Activated CD4-positive, alpha-beta T cell treated with anti-CD3 and anti-CD28 coated beads, Interleukin-2, amount 50 U/mL, for 24 hours (primary cell): ENCODE results near the gene CDK16.
A peak's percentile ranks its signal among the peaks of the same experiment; 100 is the strongest.

Source experiments
- DNase-seq, 2 donors: peaks; one replicate each; pipeline ENCODE4 v3.0.0-alpha.2; 2020; ENCODE audit warnings: low read depth in 1 of 2, low spot score in 1 of 2

CDK16 gene

DNA sequence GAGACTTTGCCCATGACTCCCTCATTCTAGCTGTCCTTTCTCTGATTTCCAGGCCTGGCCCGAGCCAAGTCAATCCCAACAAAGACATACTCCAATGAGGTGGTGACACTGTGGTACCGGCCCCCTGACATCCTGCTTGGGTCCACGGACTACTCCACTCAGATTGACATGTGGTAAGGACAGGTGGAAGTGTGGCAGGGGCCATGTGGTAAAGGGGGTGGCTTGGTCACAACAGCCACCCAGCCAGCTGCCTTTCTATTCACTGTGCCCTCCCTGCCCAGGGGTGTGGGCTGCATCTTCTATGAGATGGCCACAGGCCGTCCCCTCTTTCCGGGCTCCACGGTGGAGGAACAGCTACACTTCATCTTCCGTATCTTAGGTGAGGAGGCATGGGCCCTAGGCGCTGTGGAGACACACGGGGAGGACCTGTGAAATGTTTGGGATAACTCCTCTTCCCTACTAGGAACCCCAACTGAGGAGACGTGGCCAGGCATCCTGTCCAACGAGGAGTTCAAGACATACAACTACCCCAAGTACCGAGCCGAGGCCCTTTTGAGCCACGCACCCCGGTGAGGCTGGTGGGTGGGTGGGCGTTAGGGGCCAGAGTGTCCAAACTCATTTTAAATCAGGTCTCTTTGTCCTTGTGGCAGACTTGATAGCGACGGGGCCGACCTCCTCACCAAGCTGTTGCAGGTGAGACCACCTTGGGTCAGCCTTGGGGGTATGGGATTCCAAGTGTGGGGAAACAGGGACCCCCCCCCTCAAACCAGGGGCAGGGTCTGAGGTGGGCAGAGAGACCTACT is 8.3 kb downstream of the CDK16 start:
- no peak for DNase-seq

DNA sequence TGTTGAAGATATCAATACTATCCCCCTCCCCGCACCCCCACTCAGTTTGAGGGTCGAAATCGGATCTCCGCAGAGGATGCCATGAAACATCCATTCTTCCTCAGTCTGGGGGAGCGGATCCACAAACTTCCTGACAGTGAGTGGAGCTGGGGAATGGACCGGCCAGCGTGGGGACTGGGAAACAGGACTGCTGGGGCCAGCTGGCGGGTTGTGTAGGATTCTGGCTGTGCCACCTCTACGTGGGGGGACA is 8.8 kb downstream of the CDK16 start:
- DNase-seq, result no peak

- DNase-seq, result no peak
Observed at GRCh38 chrX:47228550-47229270, 10.2 kb downstream of the CDK16 start.

DNA sequence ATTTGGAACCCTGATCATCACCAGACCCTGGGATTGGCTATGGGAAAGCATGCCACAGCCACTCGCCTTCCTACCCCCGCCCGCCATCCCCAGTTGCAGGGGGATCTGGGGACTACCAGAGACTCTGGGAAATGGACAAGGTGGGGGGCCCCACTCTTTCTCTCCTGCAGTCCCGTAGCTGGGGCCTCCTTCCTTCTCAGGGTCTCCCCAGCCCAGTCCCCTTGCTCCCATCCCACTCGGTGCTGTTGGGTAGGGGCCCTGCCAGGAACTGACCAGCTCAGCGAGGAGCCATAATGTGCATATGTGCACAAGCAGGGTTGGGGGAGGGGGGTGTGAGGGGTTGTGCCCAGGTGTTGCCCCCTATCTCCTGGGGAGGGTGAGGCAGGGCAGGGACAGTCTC is 10.9 kb downstream of the CDK16 start:
- DNase-seq, result no peak

- DNase-seq, result no peak
Observed at GRCh38 chrX:47230136-47230868, 11.8 kb downstream of the CDK16 start.

- DNase-seq, result no peak
Observed at GRCh38 chrX:47231167-47231566, 12.7 kb downstream of the CDK16 start.

DNA sequence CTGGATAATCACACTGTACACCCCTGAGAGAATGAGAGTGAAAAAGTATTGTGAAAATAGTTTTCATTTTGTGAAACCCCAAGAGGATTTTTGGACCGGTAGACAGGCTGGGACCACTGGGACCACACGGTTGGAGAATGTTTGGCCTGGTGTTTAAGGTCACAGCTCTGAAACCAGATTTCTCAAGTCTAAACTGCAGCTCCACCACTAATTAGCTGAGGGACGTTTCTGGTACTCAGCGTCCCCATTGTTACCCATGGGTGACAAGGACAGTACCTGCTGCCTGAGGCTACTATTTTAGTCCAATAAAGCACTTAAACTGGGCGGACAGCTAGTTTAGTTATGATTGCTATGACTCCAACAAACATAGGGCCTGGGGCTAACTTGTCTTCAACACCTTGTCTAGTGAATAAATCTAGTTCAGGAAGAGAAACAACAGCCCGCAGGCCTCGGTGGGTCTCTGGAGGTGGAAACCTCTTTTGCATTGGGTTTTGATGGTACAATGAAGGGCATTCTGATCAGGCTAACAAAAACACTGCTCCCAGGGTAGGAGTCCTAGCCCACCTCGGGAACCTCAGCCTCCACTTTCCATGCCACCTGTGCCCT is 13.8 kb downstream of the CDK16 start:
- DNase-seq, result no peak

- DNase-seq, result no peak
Observed at GRCh38 chrX:47232803-47233332, 14.4 kb downstream of the CDK16 start, which contains the start of gene USP11. Gene USP11 (plus strand): TSS chrX:47233009. CDS start chrX:47233044, 35 bp downstream.

- DNase-seq, result peak; percentile 73 to 86
Observed at GRCh38 chrX:47233333-47234113, 15.0 kb downstream of the CDK16 start.

GRCh38 chrX:47234583-47234982 is 16.1 kb downstream of the CDK16 start:
- DNase-seq, result no peak

DNA sequence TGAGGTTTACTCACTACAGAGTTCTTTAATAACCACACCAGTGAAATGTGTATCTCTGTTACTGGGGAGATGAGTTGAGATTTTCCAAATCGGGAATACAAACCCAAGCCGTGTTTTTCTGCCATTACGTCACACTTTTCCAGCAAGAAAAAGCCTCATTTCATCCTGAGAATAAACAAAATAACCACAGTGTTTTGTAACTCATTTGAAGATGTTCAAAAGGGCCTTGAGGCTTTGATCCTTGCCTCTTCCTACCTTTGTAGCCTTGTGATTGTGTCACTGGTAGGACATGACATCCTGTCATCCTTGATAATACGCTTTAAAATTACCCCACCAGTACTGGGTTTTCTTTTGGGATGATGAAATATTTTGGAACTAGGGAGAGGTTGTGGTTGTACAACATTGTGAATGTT is 17.2 kb downstream of the CDK16 start:
- DNase-seq, result no peak

GRCh38 chrX:47239199-47239598 is 20.7 kb downstream of the CDK16 start:
- DNase-seq, result no peak

- no peak for DNase-seq
Observed at GRCh38 chrX:47239898-47240545, 21.5 kb downstream of the CDK16 start.

DNA sequence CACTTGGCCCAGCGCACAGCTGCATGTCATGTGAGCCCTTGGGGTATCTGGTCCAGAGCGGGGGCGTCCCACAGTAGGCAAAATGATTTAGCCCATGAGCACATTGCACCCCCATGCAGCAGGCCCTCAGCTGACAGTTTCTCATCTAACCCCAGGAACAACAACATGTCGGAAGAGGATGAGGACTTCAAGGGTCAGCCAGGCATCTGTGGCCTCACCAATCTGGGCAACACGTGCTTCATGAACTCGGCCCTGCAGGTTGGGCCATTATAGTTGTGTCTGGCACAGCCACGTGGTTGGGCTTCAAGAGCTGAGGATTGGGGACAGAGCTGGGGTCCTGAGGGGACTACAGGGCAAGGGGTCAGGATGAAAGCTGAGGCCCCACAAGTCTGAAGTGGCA is 22.1 kb downstream of the CDK16 start:
- no peak for DNase-seq

DNA sequence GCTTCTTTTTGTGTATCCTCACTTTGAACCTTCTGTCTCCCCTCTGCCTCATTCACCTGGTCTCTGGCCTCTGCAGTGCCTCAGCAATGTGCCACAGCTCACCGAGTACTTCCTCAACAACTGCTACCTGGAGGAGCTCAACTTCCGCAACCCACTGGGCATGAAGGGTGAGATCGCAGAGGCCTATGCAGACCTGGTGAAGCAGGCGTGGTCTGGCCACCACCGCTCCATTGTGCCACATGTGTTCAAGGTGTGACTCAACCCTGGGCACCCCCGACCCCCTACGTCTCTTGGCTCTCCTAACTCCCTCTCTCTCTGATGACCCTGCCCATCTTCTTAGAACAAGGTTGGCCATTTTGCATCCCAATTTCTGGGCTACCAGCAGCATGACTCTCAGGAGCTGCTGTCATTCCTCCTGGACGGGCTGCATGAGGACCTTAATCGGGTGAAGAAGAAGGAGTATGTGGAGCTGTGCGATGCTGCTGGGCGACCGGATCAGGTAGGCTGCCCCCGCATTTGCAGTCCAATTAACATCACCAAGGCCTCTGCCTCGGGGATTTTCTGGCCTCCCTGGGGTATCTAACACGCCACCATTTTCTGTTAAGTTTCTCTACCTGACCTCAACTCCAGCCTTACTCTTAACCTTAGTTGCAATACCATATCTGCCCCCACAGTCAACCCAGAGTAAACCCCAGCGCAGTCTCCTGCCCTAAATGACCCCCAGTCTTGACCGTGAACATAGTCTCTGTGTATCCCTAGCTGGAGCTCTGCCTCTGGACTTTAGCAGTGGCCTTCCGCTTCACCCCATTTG is 22.9 kb downstream of the CDK16 start:
- no peak for DNase-seq

DNA sequence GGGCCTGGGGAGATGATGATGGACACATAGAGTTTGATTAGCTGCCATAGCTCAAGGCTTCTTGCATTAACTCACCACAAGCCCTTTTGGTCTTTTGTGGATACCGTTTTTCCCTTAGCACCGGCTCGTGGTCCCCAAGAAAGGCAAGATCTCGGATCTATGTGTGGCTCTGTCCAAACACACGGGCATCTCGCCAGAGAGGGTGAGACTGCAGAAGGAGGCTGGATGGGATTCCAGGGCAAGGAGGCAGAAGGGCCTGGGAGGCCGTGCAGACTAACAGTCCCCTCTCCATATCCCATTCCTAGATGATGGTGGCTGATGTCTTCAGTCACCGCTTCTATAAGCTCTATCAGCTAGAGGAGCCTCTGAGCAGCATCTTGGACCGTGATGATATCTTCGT is 23.8 kb downstream of the CDK16 start:
- no peak for DNase-seq

GRCh38 chrX:47243351-47243750 is 24.9 kb downstream of the CDK16 start:
- no peak for DNase-seq

DNA sequence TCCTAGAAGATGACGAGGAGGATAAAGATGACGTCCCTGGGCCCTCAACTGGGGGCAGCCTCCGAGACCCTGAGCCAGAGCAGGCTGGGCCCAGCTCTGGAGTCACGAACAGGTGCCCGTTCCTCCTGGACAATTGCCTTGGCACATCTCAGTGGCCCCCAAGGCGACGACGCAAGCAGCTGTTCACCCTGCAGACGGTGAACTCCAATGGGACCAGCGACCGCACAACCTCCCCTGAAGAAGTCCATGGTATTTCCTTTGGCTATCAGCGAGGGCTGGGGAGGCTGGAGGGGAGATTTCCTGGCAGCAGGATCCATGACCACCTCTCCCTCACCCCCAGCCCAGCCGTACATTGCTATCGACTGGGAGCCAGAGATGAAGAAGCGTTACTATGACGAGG is 26.2 kb downstream of the CDK16 start:
- no peak for DNase-seq

DNA sequence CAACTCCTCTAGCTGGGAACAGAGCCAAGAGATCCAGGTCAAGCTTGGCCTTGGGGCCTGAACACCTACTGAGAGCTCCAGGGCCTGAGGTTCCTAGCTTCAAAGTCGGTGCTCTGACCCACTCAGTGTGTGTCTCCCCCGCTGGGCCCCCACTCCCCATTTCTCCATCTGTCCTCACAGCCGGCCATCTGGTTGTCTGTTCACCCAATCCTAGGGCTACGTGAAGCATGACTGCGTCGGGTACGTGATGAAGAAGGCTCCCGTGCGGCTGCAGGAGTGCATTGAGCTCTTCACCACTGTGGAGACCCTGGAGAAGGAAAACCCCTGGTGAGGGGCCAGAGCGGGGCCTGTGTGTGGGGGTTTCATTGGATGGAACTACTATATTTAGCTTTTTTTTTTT is 26.7 kb downstream of the CDK16 start:
- DNase-seq, result no peak
